GM10266 (cell line): Measurements from ENCODE around the gene MRC2.

ENCODE experiments used
- DNase-seq: peaks from one replicate; pipeline ENCODE4 v3.0.0; 2012; ENCODE audit errors: extremely low spot score
- TF ChIP-seq, protein P1 (sequence below): IDR thresholded peaks from 2 replicates; pipeline ENCODE4 v1.5.1; 2012; ENCODE audit warnings: mild to moderate bottlenecking, low read depth; ENCODE audit not compliant: control insufficient read depth, insufficient read depth; ENCODE audit errors: missing control alignments

Gene MRC2

GRCh38 chr17:62705156-62705777 is 77.8 kb downstream of the MRC2 start:
- DNase-seq = no peak
- TF ChIP-seq, protein P1, sequence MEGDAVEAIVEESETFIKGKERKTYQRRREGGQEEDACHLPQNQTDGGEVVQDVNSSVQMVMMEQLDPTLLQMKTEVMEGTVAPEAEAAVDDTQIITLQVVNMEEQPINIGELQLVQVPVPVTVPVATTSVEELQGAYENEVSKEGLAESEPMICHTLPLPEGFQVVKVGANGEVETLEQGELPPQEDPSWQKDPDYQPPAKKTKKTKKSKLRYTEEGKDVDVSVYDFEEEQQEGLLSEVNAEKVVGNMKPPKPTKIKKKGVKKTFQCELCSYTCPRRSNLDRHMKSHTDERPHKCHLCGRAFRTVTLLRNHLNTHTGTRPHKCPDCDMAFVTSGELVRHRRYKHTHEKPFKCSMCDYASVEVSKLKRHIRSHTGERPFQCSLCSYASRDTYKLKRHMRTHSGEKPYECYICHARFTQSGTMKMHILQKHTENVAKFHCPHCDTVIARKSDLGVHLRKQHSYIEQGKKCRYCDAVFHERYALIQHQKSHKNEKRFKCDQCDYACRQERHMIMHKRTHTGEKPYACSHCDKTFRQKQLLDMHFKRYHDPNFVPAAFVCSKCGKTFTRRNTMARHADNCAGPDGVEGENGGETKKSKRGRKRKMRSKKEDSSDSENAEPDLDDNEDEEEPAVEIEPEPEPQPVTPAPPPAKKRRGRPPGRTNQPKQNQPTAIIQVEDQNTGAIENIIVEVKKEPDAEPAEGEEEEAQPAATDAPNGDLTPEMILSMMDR = no peak

- TF ChIP-seq, protein P1 = no peak
- no peak for DNase-seq
Observed at GRCh38 chr17:62705778-62706597, 78.5 kb downstream of the MRC2 start.

DNA sequence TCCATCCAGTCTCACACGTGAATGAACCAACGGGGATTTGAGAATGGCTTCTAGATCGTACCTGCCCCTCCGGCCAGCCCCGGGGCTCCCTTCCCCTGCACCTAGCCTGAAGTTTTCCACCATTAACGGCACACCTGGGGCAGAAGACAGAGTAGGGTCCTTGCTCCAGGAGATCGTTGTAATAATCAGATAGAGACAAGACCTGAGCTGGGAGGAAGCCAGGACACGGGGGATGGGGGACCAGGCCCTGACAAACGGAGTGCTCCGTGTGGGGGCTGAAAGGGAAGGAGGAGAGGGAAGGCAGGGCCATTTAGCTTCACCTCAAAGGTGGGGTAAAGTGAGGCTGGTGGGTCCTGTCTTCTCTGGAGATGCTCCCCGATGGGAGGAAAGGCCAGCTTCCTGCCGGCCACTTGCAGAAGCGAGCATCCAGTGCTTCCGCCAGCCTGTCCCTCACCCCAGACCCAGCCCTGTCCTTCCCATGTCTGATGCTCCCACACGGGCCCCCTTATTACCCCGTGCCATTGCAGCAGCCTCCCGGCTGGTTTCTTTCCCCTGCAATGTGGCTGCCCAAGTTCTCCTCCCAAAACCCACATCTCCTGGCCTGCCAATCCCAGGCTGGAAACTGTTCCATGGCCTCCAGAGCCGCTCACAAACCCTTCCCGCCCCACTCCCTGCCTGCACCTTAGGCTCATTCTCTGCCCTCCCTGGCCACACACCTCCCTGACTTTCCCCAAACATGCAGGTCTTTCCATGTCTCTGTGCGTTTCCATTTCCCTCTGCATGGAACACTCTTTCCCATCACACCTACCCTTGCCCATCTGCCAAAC is 79.3 kb downstream of the MRC2 start:
- DNase-seq = no peak
- TF ChIP-seq, protein P1 = no peak

DNA sequence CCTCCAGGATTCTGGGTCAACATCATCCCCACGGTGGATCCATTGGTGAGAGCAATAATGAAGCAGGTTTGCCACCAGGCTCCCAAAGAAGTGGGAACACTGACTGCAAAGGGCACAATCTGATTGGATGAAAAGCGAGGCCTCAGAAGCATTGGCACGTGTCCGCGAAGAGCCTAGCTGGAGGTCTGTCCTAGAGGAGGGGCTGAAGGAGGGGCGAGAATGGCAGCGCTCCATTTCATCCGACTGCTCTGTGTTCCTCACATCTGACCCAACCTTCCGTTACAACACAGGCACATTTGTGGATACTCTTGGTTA is 79.9 kb downstream of the MRC2 start:
- DNase-seq = no peak
- TF ChIP-seq, protein P1 = no peak

DNA sequence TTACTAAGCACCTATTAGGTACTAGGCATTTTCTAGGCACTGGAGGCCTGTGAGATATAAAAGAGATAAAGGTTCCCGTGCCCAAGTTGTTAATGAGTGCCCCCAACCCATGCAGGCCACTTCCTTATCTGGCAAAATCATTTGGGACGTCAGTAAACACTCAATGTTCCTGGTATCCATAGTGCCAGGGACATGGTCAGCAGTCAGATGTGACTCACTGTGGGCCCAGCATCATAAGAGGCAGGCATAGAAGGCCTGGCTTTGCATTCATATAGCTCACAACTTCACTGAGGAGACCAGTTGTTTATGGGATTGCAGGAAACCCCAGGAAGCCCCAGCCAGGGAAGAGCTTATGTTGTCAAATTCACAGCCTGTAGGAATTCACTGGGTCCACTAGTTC is 81.1 kb downstream of the MRC2 start:
- TF ChIP-seq, protein P1 = no peak
- DNase-seq = no peak

DNA sequence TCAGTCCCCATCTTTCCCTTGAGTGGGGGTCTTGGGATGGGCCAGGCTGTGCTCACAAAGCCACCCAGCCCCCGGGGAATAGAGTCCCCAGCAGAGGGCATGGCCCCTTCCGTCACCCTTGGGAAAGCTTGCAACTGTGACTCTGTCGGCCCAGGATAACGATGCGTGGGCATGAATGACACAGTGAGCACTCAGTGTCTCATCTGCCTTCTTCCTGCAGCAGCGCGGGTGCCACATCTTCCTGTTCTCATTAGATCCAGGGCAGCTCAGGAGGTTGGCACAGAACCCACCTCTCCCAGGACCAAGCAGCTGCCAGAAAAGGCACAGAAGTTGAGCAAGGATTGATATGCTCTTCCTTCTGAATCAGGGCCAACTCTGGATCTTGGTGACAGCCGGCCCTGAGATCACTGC is 84.7 kb downstream of the MRC2 start:
- no peak for DNase-seq
- TF ChIP-seq, protein P1 = no peak
